ENCODE data around the gene BARHL2. TPM values are rescaled to one million over a fixed set of nuclear protein-coding genes. Genes with fewer than 3 reads are reported as not detected.
A peak's percentile ranks its signal among the peaks of the same experiment; 100 is the strongest.

Gene BARHL2
- total RNA-seq, 4 donors from 2014 or later, result not detected

GRCh38 chr1:90718411-90719329 lies 1.6 kb upstream of the BARHL2 start:
- WGBS, result 4% methylated on average over 23 of the region's 66 CpGs
- H3K4me3 ChIP-seq, result peak overlapping the region; percentile 41 to 48 (median 45)
- peaks cover 14 to 100% (median 88%) of the 10 kb centered on the region in 4 donors for H3K27me3 ChIP-seq
- TF ChIP-seq POLR2A (IDR thresholded peaks at IDR 0.05; ENCODE audit: low read depth) (no peak), POLR2AphosphoS5 (IDR thresholded peaks at IDR 0.05) (no peak), CTCF (IDR thresholded peaks at IDR 0.05) (no peak), EP300 (IDR thresholded peaks at IDR 0.05) (no peak)
- H3K36me3 ChIP-seq, result no peaks in the 10 kb centered on the region
- DNase-seq (ENCODE audit: extremely low spot score), result peak; percentile 55
- H3K9me3 ChIP-seq, result peaks cover 0 to 5% (median 2%) of the 10 kb centered on the region in 4 donors
- intact Hi-C loops (cut with DNase I), result loop anchor here (10.0 kb wide), 2 partner anchors 236 to 446 kb away; no protein-coding TSS in a partner anchor
- H3K27ac ChIP-seq (replicated peaks in 1 of 4), result no peak overlapping the region
- peaks cover 31 to 58% (median 45%) of the 10 kb centered on the region in 4 donors for H3K4me1 ChIP-seq

- Histone ChIP-seq H3K27me3 (peaks cover 14 to 100% (median 86%) of the 10 kb centered on the region in 4 donors), H3K27ac (replicated peaks in 1 of 4) (no peak overlapping the region), H3K4me3 (peak overlapping the region; percentile 41 to 48 (median 45)), H3K36me3 (no peaks in the 10 kb centered on the region), H3K9me3 (peaks cover 0 to 5% (median 2%) of the 10 kb centered on the region in 4 donors), H3K4me1 (peaks cover 26 to 56% (median 41%) of the 10 kb centered on the region in 4 donors)
- 3% methylated on average over 31 of the region's 94 CpGs for WGBS
- intact Hi-C loops (cut with DNase I), result loop anchor here (10.0 kb wide), 2 partner anchors 237 to 447 kb away; no protein-coding TSS in a partner anchor
- peak; percentile 78 for DNase-seq (ENCODE audit: extremely low spot score)
- TF ChIP-seq EP300 (IDR thresholded peaks at IDR 0.05), result no peak
- TF ChIP-seq CTCF (IDR thresholded peaks at IDR 0.05), result no peak
- no peak for TF ChIP-seq POLR2AphosphoS5 (IDR thresholded peaks at IDR 0.05)
Observed at GRCh38 chr1:90717665-90718410, 736 bp upstream of the BARHL2 start.

- Histone ChIP-seq H3K36me3 (no peaks in the 10 kb centered on the region), H3K9me3 (peaks cover 0 to 5% (median 2%) of the 10 kb centered on the region in 4 donors), H3K4me3 (peak overlapping the region; percentile 41 to 48 (median 45)), H3K27me3 (peaks cover 14 to 100% (median 87%) of the 10 kb centered on the region in 4 donors), H3K27ac (replicated peaks in 1 of 4) (no peak overlapping the region), H3K4me1 (peaks cover 26 to 58% (median 41%) of the 10 kb centered on the region in 4 donors)
- 11% methylated on average over 35 of the region's 37 CpGs for WGBS
- DNase-seq (ENCODE audit: extremely low spot score), result no peak
- TF ChIP-seq POLR2A (IDR thresholded peaks at IDR 0.05; ENCODE audit: low read depth), result no peak
- no peak for TF ChIP-seq EP300 (IDR thresholded peaks at IDR 0.05)
- no peak for TF ChIP-seq CTCF (IDR thresholded peaks at IDR 0.05)
- no peak for TF ChIP-seq POLR2AphosphoS5 (IDR thresholded peaks at IDR 0.05)
- intact Hi-C loops (cut with DNase I), result loop anchor here (10.0 kb wide), 2 partner anchors 237 to 447 kb away; no protein-coding TSS in a partner anchor
Observed at GRCh38 chr1:90717356-90717664, 208 bp upstream of the BARHL2 start.

- no peak overlapping the region for H3K4me3 ChIP-seq
- TF ChIP-seq EP300 (IDR thresholded peaks at IDR 0.05) (no peak), POLR2A (IDR thresholded peaks at IDR 0.05; ENCODE audit: low read depth) (no peak), CTCF (IDR thresholded peaks at IDR 0.05) (no peak), POLR2AphosphoS5 (IDR thresholded peaks at IDR 0.05) (no peak)
- H3K27me3 ChIP-seq, result peaks cover 14 to 100% (median 90%) of the 10 kb centered on the region in 4 donors
- no peak overlapping the region for H3K27ac ChIP-seq (replicated peaks in 1 of 4)
- peaks cover 26 to 60% (median 43%) of the 10 kb centered on the region in 4 donors for H3K4me1 ChIP-seq
- no peak for DNase-seq (ENCODE audit: extremely low spot score)
- H3K36me3 ChIP-seq, result no peaks in the 10 kb centered on the region
- WGBS, result 5% methylated on average over 15 of the region's 15 CpGs
- intact Hi-C loops (cut with DNase I), result loop anchor here (10.0 kb wide), 2 partner anchors 239 to 449 kb away; no protein-coding TSS in a partner anchor
- H3K9me3 ChIP-seq, result peaks cover 0 to 5% (median 2%) of the 10 kb centered on the region in 4 donors
Observed at GRCh38 chr1:90716243-90716551, 905 bp downstream of the BARHL2 start.
